Measurements from ENCODE around the gene BMP2K.
A peak's percentile ranks its signal among the peaks of the same experiment; 100 is the strongest.
"Not testable (repeated sequence)": the region's sequence is repeated elsewhere in the genome, so short reads cannot be mapped to it uniquely, and the experiment has no call there.

Gene BMP2K

DNA sequence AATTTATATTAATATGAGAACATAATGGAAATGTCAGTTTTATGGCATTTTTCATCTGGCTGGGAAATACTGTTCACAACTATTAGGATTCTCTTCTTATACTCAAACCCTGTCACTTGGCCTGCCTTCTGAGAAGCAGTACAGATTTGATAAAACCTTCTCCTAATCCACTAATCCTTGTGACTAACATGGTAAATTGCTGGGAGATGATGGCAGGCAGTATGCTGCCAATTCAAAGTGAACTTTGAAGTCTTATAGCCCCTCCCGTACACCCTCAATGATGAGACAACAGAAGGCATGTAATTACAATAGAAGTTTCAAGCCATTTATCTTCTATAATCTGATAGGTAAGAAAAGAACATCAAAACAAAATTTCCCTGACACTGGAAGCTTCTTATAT, 126.1 kb downstream of the BMP2K start:
- no peaks in the 10 kb centered on the region for H3K9me3 Mint-ChIP-seq
- no peaks in the 10 kb centered on the region for H3K36me3 Mint-ChIP-seq
- no peak for DNase-seq (ENCODE audit: low spot score in 2 of 2)
- H3K4me1 Mint-ChIP-seq, result no peaks in the 10 kb centered on the region
- H3K27ac Mint-ChIP-seq, result no peak overlapping the region
- no peak overlapping the region for H3K4me3 Mint-ChIP-seq
- ATAC-seq, result no peak

DNA sequence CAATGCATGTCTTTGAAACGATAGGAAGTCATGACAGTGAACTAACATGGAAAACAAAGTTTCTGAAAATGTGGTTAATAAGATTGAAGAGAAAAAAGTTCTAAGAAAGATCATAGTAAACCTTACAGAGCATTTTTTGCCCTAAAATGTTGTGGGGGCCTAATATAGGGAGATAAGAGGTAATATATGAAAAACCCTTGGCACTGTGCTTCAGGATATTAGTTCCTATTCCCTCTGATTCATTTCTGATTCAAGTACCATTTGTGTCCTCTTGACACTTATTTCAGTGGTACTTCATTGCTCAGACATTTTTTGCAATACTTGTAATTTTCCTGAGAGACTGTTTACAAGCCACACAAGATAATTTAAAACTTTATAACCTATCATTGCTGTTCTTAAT, 128.0 kb downstream of the BMP2K start:
- DNase-seq (ENCODE audit: low spot score in 2 of 2) (no peak), ATAC-seq (no peak)
- no peaks in the 10 kb centered on the region for H3K36me3 Mint-ChIP-seq
- H3K4me3 Mint-ChIP-seq, result no peak overlapping the region
- no peaks in the 10 kb centered on the region for H3K4me1 Mint-ChIP-seq
- no peak overlapping the region for H3K27ac Mint-ChIP-seq
- H3K9me3 Mint-ChIP-seq, result no peaks in the 10 kb centered on the region

DNA sequence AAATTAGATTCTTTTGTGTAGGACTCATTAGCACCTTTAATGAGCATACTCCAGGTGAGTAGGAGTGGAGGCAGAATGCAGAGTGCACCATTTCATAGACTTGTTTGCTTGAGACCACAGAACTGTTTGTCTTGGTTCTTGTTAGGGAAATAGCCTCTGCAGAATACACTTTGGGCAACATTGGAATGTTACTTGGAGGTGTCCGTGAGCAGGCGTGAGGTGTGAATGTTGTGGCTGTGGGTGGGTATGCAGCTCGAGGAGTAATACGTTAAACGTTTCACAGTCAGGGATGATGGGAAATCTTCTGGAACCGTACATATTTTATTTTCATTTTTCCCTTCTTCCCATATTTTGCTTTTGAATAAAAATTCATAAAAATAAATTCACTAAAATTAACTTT, 131.5 kb downstream of the BMP2K start:
- Mint-ChIP-seq H3K4me1 (no peaks in the 10 kb centered on the region), H3K9me3 (no peaks in the 10 kb centered on the region), H3K4me3 (no peak overlapping the region), H3K27ac (no peak overlapping the region), H3K36me3 (no peaks in the 10 kb centered on the region)
- DNase-seq (ENCODE audit: low spot score in 2 of 2) (no peak), ATAC-seq (no peak)

DNA sequence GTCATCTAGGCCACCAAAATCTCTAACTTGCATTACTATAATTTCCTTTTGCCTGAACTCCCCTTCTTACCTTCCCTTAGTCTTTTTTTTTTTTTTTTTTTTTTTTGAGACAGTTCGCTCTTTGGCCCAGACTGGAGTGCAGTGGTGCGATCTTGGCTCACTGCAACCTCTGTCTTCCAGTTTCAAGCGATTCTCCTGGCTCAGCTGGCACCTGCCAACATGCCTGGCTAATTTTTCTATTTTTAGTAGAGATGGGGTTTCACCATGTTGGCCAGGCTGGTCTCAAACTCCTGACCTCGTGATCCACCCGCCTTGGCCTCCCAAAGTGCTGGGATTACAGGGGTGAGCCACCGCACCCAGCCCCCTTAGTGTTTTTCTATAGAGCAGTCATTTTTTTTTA, 132.8 kb downstream of the BMP2K start:
- not testable (repeated sequence) for H3K27ac Mint-ChIP-seq; DNase-seq (ENCODE audit: low spot score in 2 of 2); H3K4me3 Mint-ChIP-seq; H3K36me3 Mint-ChIP-seq; H3K4me1 Mint-ChIP-seq; ATAC-seq; H3K9me3 Mint-ChIP-seq

DNA sequence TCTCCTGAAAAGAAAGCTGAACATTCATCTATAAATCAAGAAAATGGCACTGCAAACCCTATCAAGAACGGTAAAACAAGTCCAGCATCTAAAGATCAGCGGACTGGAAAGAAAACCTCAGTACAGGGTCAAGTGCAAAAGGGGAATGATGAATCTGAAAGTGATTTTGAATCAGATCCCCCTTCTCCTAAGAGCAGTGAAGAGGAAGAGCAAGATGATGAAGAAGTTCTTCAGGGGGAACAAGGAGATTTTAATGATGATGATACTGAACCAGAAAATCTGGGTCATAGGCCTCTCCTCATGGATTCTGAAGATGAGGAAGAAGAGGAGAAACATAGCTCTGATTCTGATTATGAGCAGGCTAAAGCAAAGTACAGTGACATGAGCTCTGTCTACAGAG, 134.5 kb downstream of the BMP2K start:
- Mint-ChIP-seq H3K27ac (no peak overlapping the region), H3K4me1 (no peaks in the 10 kb centered on the region), H3K36me3 (peaks cover 7% of the 10 kb centered on the region)

DNA sequence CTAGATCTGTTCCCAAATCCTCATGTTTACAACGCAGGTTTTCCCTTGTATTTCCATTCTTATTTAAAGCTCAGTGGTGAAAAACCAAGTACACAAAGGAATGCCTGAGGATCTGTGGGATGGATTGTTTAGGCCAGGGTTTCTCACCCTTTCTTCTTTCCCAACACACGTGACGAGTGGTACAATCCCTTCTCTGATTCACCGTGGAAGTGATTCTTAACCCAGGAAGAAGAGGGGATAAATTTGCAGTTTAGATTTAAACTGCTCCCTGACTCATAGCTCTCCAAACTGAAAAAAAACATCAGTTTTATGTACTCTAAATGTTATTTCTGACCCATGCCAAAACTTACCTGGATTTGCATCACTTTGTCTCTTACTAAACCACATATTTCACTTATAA, 146.1 kb downstream of the BMP2K start:
- ATAC-seq (no peak), DNase-seq (ENCODE audit: low spot score in 2 of 2) (no peak)
- Mint-ChIP-seq H3K9me3 (no peaks in the 10 kb centered on the region), H3K4me1 (no peaks in the 10 kb centered on the region), H3K4me3 (no peak overlapping the region), H3K36me3 (peaks cover 51% of the 10 kb centered on the region), H3K27ac (no peak overlapping the region)

More for the DNA sequence above, 134.5 kb downstream of the BMP2K start:
- ATAC-seq, result no peak
- Mint-ChIP-seq H3K9me3 (no peaks in the 10 kb centered on the region), H3K4me3 (no peak overlapping the region)
- DNase-seq (ENCODE audit: low spot score in 2 of 2), result no peak

DNA sequence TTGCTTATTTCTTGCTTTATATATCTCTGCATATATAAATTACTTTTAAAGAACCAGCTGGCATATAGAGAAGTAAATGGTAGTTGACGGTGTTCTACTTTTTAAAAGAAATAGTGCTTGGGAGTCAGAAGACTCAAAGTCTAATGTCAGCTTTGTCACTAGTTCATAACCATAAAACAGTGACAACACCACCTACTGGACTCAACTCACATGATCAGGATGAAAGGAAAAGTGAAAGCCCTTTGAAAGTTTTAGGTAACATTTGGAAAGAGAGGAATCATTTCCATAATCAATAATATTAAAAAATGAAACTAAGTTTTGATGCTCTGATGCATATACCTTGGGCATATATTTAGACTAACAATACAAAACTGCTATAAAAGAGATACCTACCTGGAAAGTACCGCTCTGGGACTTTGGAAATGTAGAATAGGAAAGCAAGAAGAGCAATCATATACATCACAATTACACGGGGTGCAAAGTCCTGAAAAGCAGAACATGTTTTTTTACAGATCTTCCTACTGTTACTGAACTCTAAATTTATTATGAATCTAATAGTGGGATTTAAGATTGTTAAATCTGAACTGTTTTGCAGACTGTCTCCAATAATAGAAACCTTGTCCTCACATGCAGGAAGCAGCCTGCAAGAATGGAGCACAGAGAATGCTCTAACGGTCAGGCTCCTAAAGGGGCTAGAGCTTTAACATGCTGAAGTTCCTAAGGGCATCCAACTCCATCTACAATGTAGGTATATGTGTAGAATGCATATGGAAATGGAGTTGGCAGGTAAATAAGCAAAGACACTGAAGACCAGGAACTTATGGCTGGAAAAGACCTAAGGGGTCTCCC, 147.5 kb downstream of the BMP2K start:
- Mint-ChIP-seq H3K36me3 (peaks cover 64% of the 10 kb centered on the region), H3K4me3 (no peak overlapping the region), H3K27ac (no peak overlapping the region), H3K4me1 (no peaks in the 10 kb centered on the region), H3K9me3 (no peaks in the 10 kb centered on the region)
- ATAC-seq (no peak), DNase-seq (ENCODE audit: low spot score in 2 of 2) (no peak)

DNA sequence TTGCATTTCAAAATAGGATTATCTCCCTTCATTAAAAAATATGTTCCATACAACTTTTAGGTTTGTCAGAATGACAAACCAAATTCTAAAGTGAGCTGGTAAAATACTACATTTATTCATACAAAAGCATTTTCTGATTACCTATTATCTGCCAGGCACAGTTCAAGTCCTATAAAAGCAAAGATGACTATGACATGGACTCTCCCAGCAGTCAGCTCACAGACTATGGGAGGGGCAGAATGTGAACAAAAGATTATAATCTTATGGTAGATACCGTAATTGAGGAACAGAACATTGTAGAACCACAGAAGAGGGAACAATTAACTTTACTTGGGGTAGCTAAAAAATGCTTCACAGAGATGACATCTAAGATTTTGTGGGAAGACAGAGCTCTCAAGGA, 150.7 kb downstream of the BMP2K start:
- ATAC-seq (no peak), DNase-seq (ENCODE audit: low spot score in 2 of 2) (no peak)
- H3K9me3 Mint-ChIP-seq, result no peaks in the 10 kb centered on the region
- no peak overlapping the region for H3K4me3 Mint-ChIP-seq
- H3K36me3 Mint-ChIP-seq, result peaks cover 83% of the 10 kb centered on the region
- no peaks in the 10 kb centered on the region for H3K4me1 Mint-ChIP-seq
- H3K27ac Mint-ChIP-seq, result no peak overlapping the region

DNA sequence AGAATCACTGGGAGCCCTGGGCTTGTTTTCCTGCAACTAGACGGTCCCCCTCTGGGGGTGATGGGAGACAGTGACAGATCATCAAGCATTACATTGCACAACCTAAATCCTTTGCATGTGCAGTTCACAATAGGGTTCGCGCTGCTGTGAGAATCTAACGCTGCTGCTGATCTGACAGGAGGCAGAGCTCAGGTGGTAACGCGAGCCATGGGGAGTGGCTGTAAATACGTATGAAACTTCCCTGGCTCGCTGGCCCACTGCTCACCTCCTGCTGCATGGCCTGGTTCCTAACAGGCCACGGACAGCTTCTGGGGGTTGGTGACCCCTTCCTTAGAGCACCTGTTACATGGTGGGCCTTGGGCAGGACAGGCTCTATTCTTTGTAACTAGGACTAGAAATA, 152.7 kb downstream of the BMP2K start:
- no peak overlapping the region for H3K27ac Mint-ChIP-seq
- no peaks in the 10 kb centered on the region for H3K9me3 Mint-ChIP-seq
- H3K4me1 Mint-ChIP-seq, result no peaks in the 10 kb centered on the region
- ATAC-seq (no peak), DNase-seq (ENCODE audit: low spot score in 2 of 2) (no peak)
- no peak overlapping the region for H3K4me3 Mint-ChIP-seq
- H3K36me3 Mint-ChIP-seq, result peaks cover 72% of the 10 kb centered on the region

DNA sequence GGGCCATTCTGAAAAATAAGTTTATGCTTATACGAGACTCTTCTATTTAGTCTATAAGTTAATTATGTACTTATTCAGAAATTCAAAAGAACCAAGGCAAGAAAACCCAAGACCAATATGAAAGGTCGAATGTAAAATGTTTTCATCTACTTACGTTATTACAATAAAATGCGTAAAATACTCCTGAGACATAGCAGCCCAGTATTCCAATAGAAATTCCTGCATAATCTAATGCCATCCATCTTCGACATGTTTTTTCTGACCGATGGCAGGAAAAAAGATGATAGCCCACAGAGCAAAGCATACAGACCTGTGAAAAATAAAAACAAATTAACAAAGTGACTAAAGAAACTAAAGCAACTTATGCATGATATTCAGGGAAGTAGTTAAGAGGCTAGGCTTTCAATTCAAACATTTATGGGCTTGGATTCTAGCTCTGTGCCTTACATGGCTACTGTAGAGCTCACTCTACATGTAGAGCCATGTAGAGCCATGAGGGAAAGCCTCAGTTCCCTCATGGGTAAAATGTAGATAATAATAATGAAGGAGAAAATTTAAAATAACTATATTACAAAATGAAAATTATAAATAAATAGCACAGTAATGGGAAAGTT, 154.0 kb downstream of the BMP2K start:
- H3K36me3 Mint-ChIP-seq, result peaks cover 73% of the 10 kb centered on the region
- H3K9me3 Mint-ChIP-seq, result no peaks in the 10 kb centered on the region
- H3K27ac Mint-ChIP-seq, result no peak overlapping the region
- ATAC-seq (no peak), DNase-seq (ENCODE audit: low spot score in 2 of 2) (no peak)
- peaks cover under 1% of the 10 kb centered on the region for H3K4me1 Mint-ChIP-seq
- no peak overlapping the region for H3K4me3 Mint-ChIP-seq

DNA sequence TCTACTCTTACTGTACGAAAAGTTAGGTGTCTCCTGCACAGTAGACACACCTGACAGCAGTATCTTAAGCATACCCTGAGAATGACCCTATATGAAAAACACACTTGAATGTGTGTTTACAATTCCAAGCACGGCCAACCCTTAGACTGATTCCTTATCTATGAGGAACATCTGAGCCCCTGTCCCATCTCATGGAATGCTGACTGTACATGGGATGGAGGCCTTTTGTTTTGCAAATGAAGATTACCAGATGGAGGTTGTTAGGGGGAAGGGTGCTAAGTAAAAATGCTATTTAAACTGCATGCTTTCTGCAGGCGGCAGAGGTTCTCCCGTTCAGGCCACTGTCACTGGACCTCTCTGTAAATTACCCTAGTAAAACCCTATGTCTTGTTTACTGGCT, 160.8 kb downstream of the BMP2K start:
- peaks cover 32% of the 10 kb centered on the region for H3K4me1 Mint-ChIP-seq
- ATAC-seq, result no peak
- no peaks in the 10 kb centered on the region for H3K9me3 Mint-ChIP-seq
- H3K4me3 Mint-ChIP-seq, result no peak overlapping the region
- no peak for DNase-seq (ENCODE audit: low spot score in 2 of 2)
- H3K36me3 Mint-ChIP-seq, result peaks cover 12% of the 10 kb centered on the region
- H3K27ac Mint-ChIP-seq, result no peak overlapping the region

DNA sequence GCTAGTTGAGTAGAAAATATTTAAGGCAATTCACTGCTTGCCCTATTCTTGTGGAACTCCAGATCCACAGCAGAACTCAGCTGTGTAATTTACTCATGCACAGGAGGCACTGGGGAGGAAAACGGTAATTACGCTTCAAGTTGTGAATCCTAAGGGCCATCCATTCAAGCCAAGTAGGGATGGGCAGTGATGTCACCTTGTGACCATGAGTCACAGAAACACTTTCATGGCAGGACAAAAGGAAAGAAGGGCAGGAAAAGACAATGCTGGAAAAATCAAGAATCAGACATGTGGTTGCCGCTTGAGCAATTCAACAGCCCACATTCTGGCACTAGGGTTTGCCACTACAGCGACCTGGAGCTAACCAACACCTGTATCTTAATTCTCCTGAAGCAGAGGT, 161.7 kb downstream of the BMP2K start:
- Mint-ChIP-seq H3K4me1 (peaks cover 32% of the 10 kb centered on the region), H3K9me3 (no peaks in the 10 kb centered on the region), H3K36me3 (peaks cover 12% of the 10 kb centered on the region), H3K4me3 (peak overlapping the region; percentile 98), H3K27ac (no peak overlapping the region)
- no peak for DNase-seq (ENCODE audit: low spot score in 2 of 2)
- no peak for ATAC-seq

DNA sequence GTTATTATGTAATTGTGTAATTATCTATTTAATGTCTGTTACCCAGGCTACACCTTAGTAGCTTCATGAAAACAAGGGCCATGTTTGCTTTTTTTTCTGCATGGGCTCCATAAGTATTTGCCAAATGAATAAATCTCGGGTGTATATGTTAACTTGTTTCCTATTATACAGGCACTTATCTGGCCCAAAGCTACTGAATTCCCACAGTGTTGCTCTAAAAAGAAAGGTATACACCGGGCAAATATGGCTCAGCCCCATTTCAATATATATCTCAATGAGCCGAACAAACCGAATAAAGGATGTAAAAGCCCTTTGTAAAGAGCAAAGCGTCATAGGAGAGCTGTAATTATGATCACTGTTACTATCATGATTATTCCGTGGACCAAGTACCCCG, 162.3 kb downstream of the BMP2K start:
- peak overlapping the region; percentile 98 for H3K4me3 Mint-ChIP-seq
- H3K27ac Mint-ChIP-seq, result peak overlapping the region; percentile 92
- no peaks in the 10 kb centered on the region for H3K9me3 Mint-ChIP-seq
- peaks cover 10% of the 10 kb centered on the region for H3K36me3 Mint-ChIP-seq
- no peak for ATAC-seq
- peaks cover 32% of the 10 kb centered on the region for H3K4me1 Mint-ChIP-seq
- DNase-seq (ENCODE audit: low spot score in 2 of 2), result no peak

DNA sequence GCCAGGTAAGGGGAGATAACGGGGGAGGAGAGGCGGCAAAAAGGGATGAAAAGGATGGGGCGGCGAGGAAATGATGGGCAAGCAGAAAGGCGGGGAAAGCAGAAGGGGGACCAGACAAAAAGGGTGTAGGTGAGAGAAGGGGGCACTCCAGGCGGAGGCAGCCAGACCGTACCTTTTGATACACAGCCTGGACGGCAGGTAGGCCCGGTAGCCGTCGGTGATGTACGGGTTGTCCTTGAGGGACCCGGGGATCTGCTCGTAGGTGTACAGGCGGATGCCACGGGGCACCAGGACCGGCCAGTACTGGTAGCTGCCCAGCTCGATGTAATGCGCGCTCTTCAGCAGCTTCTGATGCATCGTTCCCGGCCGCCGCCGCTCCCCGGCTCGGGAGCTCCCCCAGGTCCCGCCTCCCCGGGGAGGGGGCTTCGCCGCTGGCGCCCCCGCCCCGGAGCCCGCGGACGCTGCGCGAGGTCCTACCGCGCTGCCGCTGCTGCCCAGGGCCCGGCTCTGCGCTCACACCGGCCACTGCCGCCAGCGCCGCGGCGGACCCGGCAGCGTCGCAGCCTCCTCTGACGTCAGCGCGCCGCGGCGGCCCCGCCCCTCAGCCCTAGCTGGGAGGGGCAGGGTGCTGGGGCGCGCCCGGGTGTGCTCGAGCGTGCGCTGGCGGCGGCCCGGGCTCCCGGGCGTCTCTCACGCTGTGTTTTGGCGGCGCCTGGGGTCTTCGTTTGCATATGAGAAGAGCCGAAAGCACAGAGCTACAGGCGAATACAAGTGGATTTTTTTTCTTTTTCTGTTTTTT, 162.9 kb downstream of the BMP2K start, which contains the start of gene PAQR3:
PAQR3 (minus strand) TSS at position 571 of the 799 bp plus-strand sequence; CDS start at position 357, 214 bp downstream.
- peaks cover 4% of the 10 kb centered on the region for H3K36me3 Mint-ChIP-seq
- H3K27ac Mint-ChIP-seq, result peak within 1 kb of the TSS; percentile 92
- H3K4me1 Mint-ChIP-seq, result peaks cover 35% of the 10 kb centered on the region
- peak; percentile 84 to 88 for DNase-seq (ENCODE audit: low spot score in 2 of 2)
- H3K4me3 Mint-ChIP-seq, result peak within 1 kb of the TSS; percentile 98
- ATAC-seq, result peak; percentile 96
- H3K9me3 Mint-ChIP-seq, result no peaks in the 10 kb centered on the region

DNA sequence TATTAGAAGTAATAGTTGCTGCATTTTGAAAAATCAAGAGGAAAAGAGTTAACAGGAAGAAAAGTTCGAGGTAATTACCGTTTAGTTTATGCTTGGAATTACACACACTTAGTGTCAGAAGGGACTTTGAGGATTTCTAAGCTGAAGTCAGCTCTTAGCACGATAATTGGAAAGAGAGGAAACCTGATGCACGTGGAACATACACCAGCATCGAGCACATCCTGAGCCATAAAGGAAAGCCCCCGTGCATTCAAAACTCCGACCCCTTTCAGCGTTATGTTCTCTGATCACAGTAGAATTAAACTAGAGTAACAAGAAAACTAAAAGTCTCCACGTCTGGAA, 163.5 kb downstream of the BMP2K start:
- Mint-ChIP-seq H3K9me3 (no peaks in the 10 kb centered on the region), H3K4me1 (peaks cover 40% of the 10 kb centered on the region), H3K36me3 (no peaks in the 10 kb centered on the region), H3K4me3 (peak overlapping the region; percentile 98), H3K27ac (no peak overlapping the region)
- no peak for DNase-seq (ENCODE audit: low spot score in 2 of 2)
- ATAC-seq, result no peak

Data from stimulated activated effector memory CD8-positive, alpha-beta T cell treated with anti-CD3 and anti-CD28 coated beads, Interleukin-12 subunit alpha, Interleukin-12 subunit beta, amount 100 ng/mL, for 72 hours (primary cell).